Kidney epithelial cell (primary cell): ENCODE data around the gene EFS. TPM values are rescaled to one million over a fixed set of nuclear protein-coding genes. Genes with fewer than 3 reads are reported as not detected.

ENCODE experiments used
- DNase-seq: peaks from one replicate; pipeline ENCODE4 v3.0.0-alpha.2; 2010; ENCODE audit warnings: low read depth
- H3K27me3 ChIP-seq: 2 replicates; pipeline ENCODE4 v1.6.0; 2011; ENCODE audit warnings: low read length; ENCODE audit not compliant: control insufficient read depth, insufficient read depth
- H3K36me3 ChIP-seq: 2 replicates; pipeline ENCODE4 v1.5.1; 2011; ENCODE audit warnings: low read length; ENCODE audit not compliant: control insufficient read depth, insufficient read depth
- H3K4me3 ChIP-seq: 2 replicates; pipeline ENCODE4 v1.5.1; 2011; ENCODE audit warnings: low read depth, mild to moderate bottlenecking, control low read depth, low read length
- CTCF ChIP-seq: IDR thresholded peaks from 2 replicates; pipeline ENCODE4 v1.5.1; 2011; ENCODE audit warnings: mild to moderate bottlenecking, moderate library complexity, low read length, control low read depth, inconsistent platforms; ENCODE audit not compliant: insufficient read depth, poor library complexity, severe bottlenecking
- total RNA-seq: library from RNA; depleted of rRNA; stranded (reverse); fragments of >200 nt; gene quantifications from 2 replicates; pipeline ENCODE4 v1.2.3, GENCODE V29; 2015

EFS gene
- total RNA-seq, 1 donor from 2014 or later = 10.8 TPM

GRCh38 chr14:23364164-23365035, 572 bp downstream of the EFS start:
- no peaks in the 10 kb centered on the region for H3K36me3 ChIP-seq
- peaks cover 17% of the 10 kb centered on the region for H3K27me3 ChIP-seq
- H3K4me3 ChIP-seq = peak overlapping the region; percentile 43
- no peak for TF ChIP-seq CTCF
- no peak for DNase-seq

- H3K4me3 ChIP-seq = no peak overlapping the region
- peaks cover 11% of the 10 kb centered on the region for H3K27me3 ChIP-seq
- TF ChIP-seq CTCF = peak; percentile 29
- H3K36me3 ChIP-seq = no peaks in the 10 kb centered on the region
- no peak for DNase-seq
Measured at GRCh38 chr14:23362200-23362599, 2.8 kb downstream of the EFS start.

GRCh38 chr14:23361763-23362162, 3.2 kb downstream of the EFS start:
- Histone ChIP-seq H3K27me3 (peaks cover 9% of the 10 kb centered on the region), H3K4me3 (no peak overlapping the region), H3K36me3 (no peaks in the 10 kb centered on the region)
- no peak for TF ChIP-seq CTCF
- no peak for DNase-seq

- H3K36me3 ChIP-seq = no peaks in the 10 kb centered on the region
- no peak for TF ChIP-seq CTCF
- no peak for DNase-seq
Measured at GRCh38 chr14:23361320-23361719, 3.7 kb downstream of the EFS start.

GRCh38 chr14:23360496-23360895, 4.5 kb downstream of the EFS start:
- no peak for TF ChIP-seq CTCF
- Histone ChIP-seq H3K36me3 (no peaks in the 10 kb centered on the region), H3K27me3 (peaks cover 3% of the 10 kb centered on the region), H3K4me3 (no peak overlapping the region)
- no peak for DNase-seq

More at GRCh38 chr14:23361320-23361719, 3.7 kb downstream of the EFS start:
- Histone ChIP-seq H3K27me3 (peaks cover 6% of the 10 kb centered on the region), H3K4me3 (no peak overlapping the region)
